Measurements from ENCODE around the gene CCDC85B.
A peak's percentile ranks its signal among the peaks of the same experiment; 100 is the strongest.

CCDC85B gene

GRCh38 chr11:65870307-65870658 is 20.2 kb upstream of the CCDC85B start:
- no peak overlapping the region for H3K4me3 ChIP-seq (replicated peaks; ENCODE audit: low read depth, low read length)
- TF ChIP-seq CTCF (IDR thresholded peaks at IDR 0.05; ENCODE audit: low read length, missing control alignments): no peak
- no peak for DNase-seq (ENCODE audit: low read depth)

- no peak for TF ChIP-seq CTCF (IDR thresholded peaks at IDR 0.05; ENCODE audit: low read length, missing control alignments)
- DNase-seq (ENCODE audit: low read depth): no peak
- H3K4me3 ChIP-seq (replicated peaks; ENCODE audit: low read depth, low read length): peak overlapping the region; percentile 67
Observed at GRCh38 chr11:65870706-65871681, 19.5 kb upstream of the CCDC85B start.

- H3K4me3 ChIP-seq (replicated peaks; ENCODE audit: low read depth, low read length): peak overlapping the region; percentile 67
- peak; percentile 27 for TF ChIP-seq CTCF (IDR thresholded peaks at IDR 0.05; ENCODE audit: low read length, missing control alignments)
- no peak for DNase-seq (ENCODE audit: low read depth)
Observed at GRCh38 chr11:65871811-65872548, 18.5 kb upstream of the CCDC85B start.

- peak within 1 kb of the TSS; percentile 67 for H3K4me3 ChIP-seq (replicated peaks; ENCODE audit: low read depth, low read length)
- DNase-seq (ENCODE audit: low read depth): no peak
- TF ChIP-seq CTCF (IDR thresholded peaks at IDR 0.05; ENCODE audit: low read length, missing control alignments): no peak
Observed at GRCh38 chr11:65872586-65873317, 17.7 kb upstream of the CCDC85B start, which contains the start of gene EFEMP2. Gene EFEMP2 (minus strand): TSS chr11:65872800. CDS start chr11:65872354, 446 bp downstream.

GRCh38 chr11:65873318-65874156 is 16.9 kb upstream of the CCDC85B start:
- TF ChIP-seq CTCF (IDR thresholded peaks at IDR 0.05; ENCODE audit: low read length, missing control alignments): no peak
- peak; percentile 91 for DNase-seq (ENCODE audit: low read depth)

GRCh38 chr11:65879617-65880016 is 10.9 kb upstream of the CCDC85B start, which contains the start of gene CTSW:
Gene CTSW (plus strand): TSS chr11:65879837. CDS start chr11:65879855, 18 bp downstream.
- no peak for DNase-seq (ENCODE audit: low read depth)
- H3K4me3 ChIP-seq (replicated peaks; ENCODE audit: low read depth, low read length): no peak within 1 kb of the TSS
- no peak for TF ChIP-seq CTCF (IDR thresholded peaks at IDR 0.05; ENCODE audit: low read length, missing control alignments)

More at GRCh38 chr11:65873318-65874156, 16.9 kb upstream of the CCDC85B start:
- H3K4me3 ChIP-seq (replicated peaks; ENCODE audit: low read depth, low read length): peak overlapping the region; percentile 67

Measured in fibroblast of pulmonary artery (primary cell).